Activated CD4-positive, alpha-beta T cell treated with anti-CD3 and anti-CD28 coated beads, Interleukin-2, amount 10 ng/mL, durations not matched to agents 7 days and 5 days (primary cell): ENCODE measurements around the gene EEFSEC. TPM values are rescaled to one million over a fixed set of nuclear protein-coding genes. Genes with fewer than 3 reads are reported as not detected.

ENCODE experiments used
- CTCF ChIA-PET: fragments of 350-600 bp; sonication (Branson Sonifier 250); formaldehyde crosslinking; loops from one replicate; lab custom pipeline; 2021; ENCODE audit warnings: antibody characterized with exemption; lab: Charles Lee
- POLR2A ChIA-PET: fragments of 350-600 bp; sonication (Branson Sonifier 250); formaldehyde crosslinking; loops from one replicate; lab custom pipeline; 2021; ENCODE audit warnings: antibody characterized with exemption; lab: Charles Lee
- DNase-seq: peaks from one replicate; pipeline ENCODE4 v3.0.0-alpha.2; 2020
- H3K27ac Mint-ChIP-seq: one replicate; pipeline ENCODE4 v1.8.0; 2021; ENCODE audit warnings: mild to moderate bottlenecking, moderate library complexity, mixed read lengths
- H3K27me3 Mint-ChIP-seq: one replicate; pipeline ENCODE4 v1.8.0; 2021; ENCODE audit warnings: mixed read lengths
- H3K36me3 Mint-ChIP-seq: one replicate; pipeline ENCODE4 v1.8.0; 2021; ENCODE audit warnings: low read depth, mixed read lengths
- H3K4me1 Mint-ChIP-seq: one replicate; pipeline ENCODE4 v1.8.0; 2021; ENCODE audit warnings: mixed read lengths
- H3K4me3 Mint-ChIP-seq: one replicate; pipeline ENCODE4 v1.8.0; 2021; ENCODE audit warnings: mild to moderate bottlenecking, moderate library complexity, mixed read lengths
- H3K9me3 Mint-ChIP-seq: one replicate; pipeline ENCODE4 v1.8.0; 2021; ENCODE audit warnings: mixed read lengths
- total RNA-seq, 2 experiments: library from RNA; stranded (reverse); gene quantifications; one replicate each; pipeline ENCODE4 v1.2.3, GENCODE V29; 2021

EEFSEC gene
- total RNA-seq, 2 experiments from 2014 or later, result 16.6 to 17.1 TPM

- Mint-ChIP-seq H3K36me3 (no peaks in the 10 kb centered on the region), H3K9me3 (no peaks in the 10 kb centered on the region), H3K4me1 (no peaks in the 10 kb centered on the region), H3K27ac (no peak overlapping the region), H3K4me3 (no peak overlapping the region), H3K27me3 (no peaks in the 10 kb centered on the region)
- no peak for DNase-seq
- ChIA-PET POLR2A (no interaction called here), CTCF (no interaction called here)
Observed at GRCh38 chr3:128400671-128401070, 247.4 kb downstream of the EEFSEC start.

GRCh38 chr3:128402319-128402718 lies 249.0 kb downstream of the EEFSEC start:
- no peaks in the 10 kb centered on the region for H3K9me3 Mint-ChIP-seq
- no peaks in the 10 kb centered on the region for H3K36me3 Mint-ChIP-seq
- CTCF ChIA-PET, result interaction anchor here (0.7 kb wide), 1 partner anchor 84 kb away, joined by 3 read pairs; no protein-coding TSS in a partner anchor
- H3K27ac Mint-ChIP-seq, result no peak overlapping the region
- no peaks in the 10 kb centered on the region for H3K4me1 Mint-ChIP-seq
- DNase-seq, result no peak
- H3K27me3 Mint-ChIP-seq, result no peaks in the 10 kb centered on the region
- no peak overlapping the region for H3K4me3 Mint-ChIP-seq
- POLR2A ChIA-PET, result no interaction called here

- Mint-ChIP-seq H3K4me1 (no peaks in the 10 kb centered on the region), H3K27me3 (no peaks in the 10 kb centered on the region), H3K36me3 (no peaks in the 10 kb centered on the region), H3K4me3 (no peak overlapping the region), H3K27ac (no peak overlapping the region), H3K9me3 (no peaks in the 10 kb centered on the region)
- no peak for DNase-seq
- POLR2A ChIA-PET, result no interaction called here
- CTCF ChIA-PET, result interaction anchor here (0.7 kb wide), 1 partner anchor 85 kb away, joined by 3 read pairs; no protein-coding TSS in a partner anchor
Observed at GRCh38 chr3:128402998-128403397, 249.7 kb downstream of the EEFSEC start.

GRCh38 chr3:128404276-128405068 lies 251.2 kb downstream of the EEFSEC start:
- H3K36me3 Mint-ChIP-seq, result no peaks in the 10 kb centered on the region
- no peak overlapping the region for H3K27ac Mint-ChIP-seq
- no peaks in the 10 kb centered on the region for H3K9me3 Mint-ChIP-seq
- no peaks in the 10 kb centered on the region for H3K4me1 Mint-ChIP-seq
- ChIA-PET CTCF (interaction anchor here (0.6 kb wide), 1 partner anchor 26 kb away, joined by 3 read pairs; no protein-coding TSS in a partner anchor), POLR2A (no interaction called here)
- H3K27me3 Mint-ChIP-seq, result no peaks in the 10 kb centered on the region
- DNase-seq, result no peak
- no peak overlapping the region for H3K4me3 Mint-ChIP-seq

GRCh38 chr3:128405554-128406277 lies 252.4 kb downstream of the EEFSEC start:
- ChIA-PET POLR2A (no interaction called here), CTCF (interaction anchor here (0.6 to 1.5 kb wide), 2 partner anchors 10 to 17 kb away, joined by 3 read pairs; no protein-coding TSS in a partner anchor)
- Mint-ChIP-seq H3K27ac (no peak overlapping the region), H3K36me3 (no peaks in the 10 kb centered on the region), H3K27me3 (no peaks in the 10 kb centered on the region), H3K9me3 (no peaks in the 10 kb centered on the region), H3K4me1 (no peaks in the 10 kb centered on the region), H3K4me3 (no peak overlapping the region)
- DNase-seq, result no peak

GRCh38 chr3:128407247-128407646 lies 254.0 kb downstream of the EEFSEC start:
- Mint-ChIP-seq H3K4me1 (no peaks in the 10 kb centered on the region), H3K36me3 (no peaks in the 10 kb centered on the region), H3K9me3 (no peaks in the 10 kb centered on the region), H3K27ac (no peak overlapping the region), H3K4me3 (no peak overlapping the region), H3K27me3 (no peaks in the 10 kb centered on the region)
- DNase-seq, result no peak
- CTCF ChIA-PET, result interaction anchor here (1.5 kb wide), 1 partner anchor 12 kb away, joined by 3 read pairs; no protein-coding TSS in a partner anchor
- POLR2A ChIA-PET, result no interaction called here

- H3K36me3 Mint-ChIP-seq, result no peaks in the 10 kb centered on the region
- POLR2A ChIA-PET, result no interaction called here
- CTCF ChIA-PET, result no interaction called here
Observed at GRCh38 chr3:128408012-128408692, 254.9 kb downstream of the EEFSEC start.

GRCh38 chr3:128408693-128409623 lies 255.7 kb downstream of the EEFSEC start:
- ChIA-PET CTCF (no interaction called here), POLR2A (no interaction called here)
- DNase-seq, result no peak
- Mint-ChIP-seq H3K27me3 (no peaks in the 10 kb centered on the region), H3K27ac (no peak overlapping the region), H3K4me3 (no peak overlapping the region), H3K4me1 (no peaks in the 10 kb centered on the region), H3K36me3 (no peaks in the 10 kb centered on the region), H3K9me3 (no peaks in the 10 kb centered on the region)

More at GRCh38 chr3:128408012-128408692, 254.9 kb downstream of the EEFSEC start:
- Mint-ChIP-seq H3K27ac (no peak overlapping the region), H3K27me3 (no peaks in the 10 kb centered on the region), H3K4me1 (no peaks in the 10 kb centered on the region), H3K9me3 (no peaks in the 10 kb centered on the region), H3K4me3 (no peak overlapping the region)
- DNase-seq, result no peak

GRCh38 chr3:128409624-128410581 lies 256.6 kb downstream of the EEFSEC start:
- Mint-ChIP-seq H3K9me3 (no peaks in the 10 kb centered on the region), H3K4me1 (no peaks in the 10 kb centered on the region), H3K36me3 (no peaks in the 10 kb centered on the region), H3K27me3 (no peaks in the 10 kb centered on the region), H3K4me3 (no peak overlapping the region), H3K27ac (no peak overlapping the region)
- no peak for DNase-seq
- ChIA-PET CTCF (no interaction called here), POLR2A (no interaction called here)

- no peak for DNase-seq
- Mint-ChIP-seq H3K27me3 (no peaks in the 10 kb centered on the region), H3K36me3 (no peaks in the 10 kb centered on the region), H3K4me3 (no peak overlapping the region), H3K27ac (no peak overlapping the region), H3K9me3 (no peaks in the 10 kb centered on the region), H3K4me1 (no peaks in the 10 kb centered on the region)
- POLR2A ChIA-PET, result no interaction called here
- CTCF ChIA-PET, result no interaction called here
Observed at GRCh38 chr3:128410669-128411573, 257.6 kb downstream of the EEFSEC start.
